ENCODE results near the gene PICK1.

The PICK1 gene

DNA sequence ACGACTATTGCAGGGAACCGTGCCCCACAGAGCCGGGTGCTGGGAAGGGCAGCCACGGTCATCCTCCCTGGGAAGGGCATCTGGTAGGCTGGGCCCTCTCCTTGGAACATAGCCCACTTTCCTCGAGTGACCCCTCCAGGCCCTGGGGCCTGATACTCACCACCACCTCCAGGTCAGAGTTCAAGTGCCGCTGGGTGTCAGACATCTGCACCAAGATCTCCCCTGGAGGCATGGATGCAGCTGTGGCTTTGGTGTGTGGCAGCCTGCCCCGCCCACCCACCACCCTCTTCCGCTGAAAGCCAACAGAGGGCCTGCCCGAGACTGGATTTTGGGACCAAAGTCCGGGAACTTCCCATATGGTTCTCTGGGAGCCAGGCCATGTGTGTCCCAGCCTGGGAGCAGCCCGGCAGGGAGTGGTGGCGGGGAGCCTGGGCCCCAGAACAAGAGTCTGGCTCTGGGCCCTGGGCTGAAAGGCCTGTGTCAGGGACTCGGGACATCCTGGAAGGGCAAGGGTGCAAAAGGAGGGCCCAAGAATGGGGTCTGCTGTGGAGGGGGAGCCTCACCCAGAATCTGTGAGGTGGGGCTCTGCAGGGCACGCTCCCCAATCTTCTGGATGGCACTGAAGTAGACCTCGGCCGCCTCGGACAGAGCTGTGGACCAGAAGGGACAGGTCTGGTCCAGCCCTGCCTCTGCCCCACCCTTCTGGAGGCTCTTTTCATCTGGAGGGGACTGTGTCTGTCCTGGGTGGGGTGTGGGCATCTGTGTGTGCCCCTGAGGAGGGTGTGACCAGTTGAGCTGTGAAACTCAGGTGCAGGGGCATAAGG is 50.7 kb downstream of the PICK1 start:
- no peak overlapping the region for H3K9ac ChIP-seq (ENCODE audit: insufficient read length, low read depth)
- H3K36me3 ChIP-seq (ENCODE audit: insufficient read depth, insufficient read length, low read length) = no peaks in the 10 kb centered on the region
- DNase-seq (ENCODE audit: low read depth, low spot score) = no peak
- H3K4me1 ChIP-seq (ENCODE audit: insufficient read depth, insufficient read length) = peaks cover 10% of the 10 kb centered on the region
- no peaks in the 10 kb centered on the region for H3K27me3 ChIP-seq (ENCODE audit: insufficient read depth, insufficient read length)
- no peaks in the 10 kb centered on the region for H3K9me3 ChIP-seq (ENCODE audit: insufficient read depth, low read length)
- TF ChIP-seq ZNF274 (IDR thresholded peaks at IDR 0.05; ENCODE audit: low read depth, low read length) (no peak), SUZ12 (IDR thresholded peaks at IDR 0.05; ENCODE audit: extremely low read depth, insufficient read depth, insufficient read length) (no peak), YY1 (IDR thresholded peaks at IDR 0.05; ENCODE audit: insufficient read depth, insufficient read length) (no peak)
- H3K4me3 ChIP-seq (ENCODE audit: insufficient read length, low read depth) = no peak overlapping the region

GRCh38 chr22:38108561-38109319 is 51.5 kb downstream of the PICK1 start:
- DNase-seq (ENCODE audit: low read depth, low spot score) = no peak
- no peak overlapping the region for H3K9ac ChIP-seq (ENCODE audit: insufficient read length, low read depth)
- peaks cover 10% of the 10 kb centered on the region for H3K4me1 ChIP-seq (ENCODE audit: insufficient read depth, insufficient read length)
- no peaks in the 10 kb centered on the region for H3K9me3 ChIP-seq (ENCODE audit: insufficient read depth, low read length)
- TF ChIP-seq YY1 (IDR thresholded peaks at IDR 0.05; ENCODE audit: insufficient read depth, insufficient read length) (no peak), SUZ12 (IDR thresholded peaks at IDR 0.05; ENCODE audit: extremely low read depth, insufficient read depth, insufficient read length) (no peak), ZNF274 (IDR thresholded peaks at IDR 0.05; ENCODE audit: low read depth, low read length) (no peak)
- no peaks in the 10 kb centered on the region for H3K27me3 ChIP-seq (ENCODE audit: insufficient read depth, insufficient read length)
- no peaks in the 10 kb centered on the region for H3K36me3 ChIP-seq (ENCODE audit: insufficient read depth, insufficient read length, low read length)
- H3K4me3 ChIP-seq (ENCODE audit: insufficient read length, low read depth) = no peak overlapping the region

- Histone ChIP-seq H3K9ac (ENCODE audit: insufficient read length, low read depth) (no peak overlapping the region), H3K27me3 (ENCODE audit: insufficient read depth, insufficient read length) (no peaks in the 10 kb centered on the region), H3K36me3 (ENCODE audit: insufficient read depth, insufficient read length, low read length) (no peaks in the 10 kb centered on the region), H3K4me1 (ENCODE audit: insufficient read depth, insufficient read length) (peaks cover 10% of the 10 kb centered on the region), H3K4me3 (ENCODE audit: insufficient read length, low read depth) (no peak overlapping the region), H3K9me3 (ENCODE audit: insufficient read depth, low read length) (no peaks in the 10 kb centered on the region)
- TF ChIP-seq ZNF274 (IDR thresholded peaks at IDR 0.05; ENCODE audit: low read depth, low read length) (no peak), SUZ12 (IDR thresholded peaks at IDR 0.05; ENCODE audit: extremely low read depth, insufficient read depth, insufficient read length) (no peak), YY1 (IDR thresholded peaks at IDR 0.05; ENCODE audit: insufficient read depth, insufficient read length) (no peak)
- no peak for DNase-seq (ENCODE audit: low read depth, low spot score)
These were observed 52.3 kb downstream of the PICK1 start for GRCh38 chr22:38109371-38110001.

DNA sequence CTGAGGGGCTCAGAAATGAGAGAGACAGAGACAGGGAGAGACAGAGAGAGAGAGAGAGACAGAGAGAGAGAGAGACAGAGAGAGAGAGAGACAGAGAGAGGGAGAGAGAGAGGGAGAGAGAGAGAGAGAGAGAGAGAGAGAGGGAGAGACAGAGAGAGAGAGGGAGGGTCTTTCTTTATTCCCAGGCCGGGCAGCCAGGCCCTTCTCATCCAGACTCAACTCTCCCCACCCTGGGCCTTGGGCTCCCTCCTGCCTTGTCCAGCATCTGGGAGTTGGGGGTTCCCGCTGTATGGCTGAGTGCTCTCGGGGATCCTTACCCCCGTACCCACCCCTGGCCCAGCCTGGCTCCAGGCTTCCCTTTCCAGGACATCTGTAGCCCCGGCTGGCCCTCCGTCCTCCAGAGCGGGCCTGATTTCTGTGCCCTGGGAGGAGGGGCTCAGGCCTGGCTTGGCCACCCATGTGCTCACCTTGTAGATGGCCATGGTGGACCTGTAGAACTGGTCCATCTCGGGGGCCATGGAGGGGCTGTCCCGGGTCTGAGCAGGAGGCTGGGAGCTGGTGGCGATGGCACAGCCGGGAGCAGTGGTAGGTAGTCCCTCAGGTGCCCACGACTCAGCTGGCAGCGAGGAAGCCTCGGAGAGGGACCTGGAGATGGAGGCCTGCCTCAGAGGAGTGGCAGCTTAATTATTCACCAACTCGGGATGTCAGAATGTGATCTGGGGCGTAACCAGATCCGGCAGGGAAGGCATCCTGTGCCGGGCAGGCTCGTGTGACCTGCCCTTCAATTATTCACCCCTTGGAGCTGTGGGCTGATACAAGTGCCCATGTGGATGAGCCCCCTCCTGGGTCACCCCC is 53.0 kb downstream of the PICK1 start, which contains the start of gene BAIAP2L2:
Gene BAIAP2L2, minus strand, starts transcription at position 677 of the 855 bp plus-strand sequence. Its CDS starts 159 bp downstream, at position 518.
- peaks cover 13% of the 10 kb centered on the region for H3K4me1 ChIP-seq (ENCODE audit: insufficient read depth, insufficient read length)
- TF ChIP-seq SUZ12 (IDR thresholded peaks at IDR 0.05; ENCODE audit: extremely low read depth, insufficient read depth, insufficient read length) = no peak
- no peak for TF ChIP-seq YY1 (IDR thresholded peaks at IDR 0.05; ENCODE audit: insufficient read depth, insufficient read length)
- no peak for TF ChIP-seq ZNF274 (IDR thresholded peaks at IDR 0.05; ENCODE audit: low read depth, low read length)
- H3K9me3 ChIP-seq (ENCODE audit: insufficient read depth, low read length) = no peaks in the 10 kb centered on the region
- H3K36me3 ChIP-seq (ENCODE audit: insufficient read depth, insufficient read length, low read length) = peaks cover 2% of the 10 kb centered on the region
- H3K27me3 ChIP-seq (ENCODE audit: insufficient read depth, insufficient read length) = no peaks in the 10 kb centered on the region
- DNase-seq (ENCODE audit: low read depth, low spot score) = no peak
- H3K4me3 ChIP-seq (ENCODE audit: insufficient read length, low read depth) = no peak within 1 kb of the TSS
- no peak within 1 kb of the TSS for H3K9ac ChIP-seq (ENCODE audit: insufficient read length, low read depth)

DNA sequence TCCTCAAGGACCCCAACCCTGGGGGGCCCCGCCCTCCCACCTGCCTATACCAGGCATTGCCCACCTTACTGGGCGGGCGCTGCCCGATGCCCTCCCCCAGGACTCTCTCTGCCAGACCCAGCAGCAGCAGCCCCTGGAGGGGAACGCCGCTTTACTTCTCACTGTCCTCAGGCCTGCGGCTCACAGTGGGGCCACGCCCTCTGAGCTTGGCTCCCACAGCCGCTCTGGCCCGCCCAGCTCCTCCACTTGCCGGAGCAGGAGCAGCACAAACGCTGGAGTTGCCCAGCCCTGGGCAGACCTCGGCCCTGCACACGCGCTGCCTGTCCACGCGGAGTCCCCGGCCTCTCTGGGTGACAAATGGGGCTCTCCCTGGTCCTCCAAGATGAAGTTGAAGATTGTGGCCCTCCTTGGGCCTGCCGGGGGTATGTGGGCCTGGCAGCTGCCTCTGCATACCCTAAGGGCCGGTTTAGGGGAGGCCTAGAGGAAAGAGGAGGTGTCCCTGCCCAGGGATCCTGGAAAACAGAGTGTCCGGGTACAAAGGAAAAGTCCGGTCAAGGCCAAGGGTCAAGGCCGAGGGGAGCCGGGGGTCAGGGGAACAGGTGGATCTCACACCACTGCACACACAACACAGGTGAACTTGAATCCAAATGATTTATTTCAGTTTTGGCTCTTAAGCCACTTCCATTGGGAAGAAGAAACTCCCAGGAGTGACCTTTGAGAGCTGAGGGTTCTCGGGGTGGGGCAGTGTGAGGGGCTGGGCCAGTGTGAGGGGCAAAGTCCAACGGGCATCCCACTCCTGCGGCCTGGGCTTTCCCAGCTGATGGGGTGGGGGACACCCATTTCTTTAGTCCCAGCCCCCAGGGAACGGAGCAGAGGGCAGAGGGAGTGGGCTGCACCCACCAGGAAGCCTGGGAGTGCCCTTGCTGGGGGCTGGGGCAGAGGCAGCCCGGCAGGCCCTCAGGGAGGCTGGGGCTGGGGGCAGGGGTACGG is 54.0 kb downstream of the PICK1 start:
- Histone ChIP-seq H3K9ac (ENCODE audit: insufficient read length, low read depth) (no peak overlapping the region), H3K9me3 (ENCODE audit: insufficient read depth, low read length) (no peaks in the 10 kb centered on the region), H3K36me3 (ENCODE audit: insufficient read depth, insufficient read length, low read length) (peaks cover 4% of the 10 kb centered on the region), H3K27me3 (ENCODE audit: insufficient read depth, insufficient read length) (no peaks in the 10 kb centered on the region), H3K4me1 (ENCODE audit: insufficient read depth, insufficient read length) (peaks cover 13% of the 10 kb centered on the region), H3K4me3 (ENCODE audit: insufficient read length, low read depth) (no peak overlapping the region)
- DNase-seq (ENCODE audit: low read depth, low spot score) = no peak
- TF ChIP-seq ZNF274 (IDR thresholded peaks at IDR 0.05; ENCODE audit: low read depth, low read length) = no peak
- no peak for TF ChIP-seq YY1 (IDR thresholded peaks at IDR 0.05; ENCODE audit: insufficient read depth, insufficient read length)
- TF ChIP-seq SUZ12 (IDR thresholded peaks at IDR 0.05; ENCODE audit: extremely low read depth, insufficient read depth, insufficient read length) = no peak
